HEK293 (cell line): Measurements from ENCODE around the gene ACSF2.
"Not testable (repeated sequence)": the region's sequence is repeated elsewhere in the genome, so short reads cannot be mapped to it uniquely, and the experiment has no call there.

Experiments used
- CTCF ChIP-seq: fragments of 450-650 bp; formaldehyde crosslinking; IDR thresholded peaks from 2 replicates; pipeline ENCODE4 v1.5.1; 2016; ENCODE audit warnings: missing biosample characterization, missing genetic modification characterization
- HOXD13 ChIP-seq: sonication (generic); formaldehyde crosslinking; IDR thresholded peaks from 2 replicates; pipeline ENCODE4 v1.8.0; 2022; ENCODE audit warnings: missing genetic modification reagents, borderline replicate concordance
- KLF1 ChIP-seq: fragments of 450-650 bp; formaldehyde crosslinking; IDR thresholded peaks from 2 replicates; pipeline ENCODE4 v1.5.1; 2016; ENCODE audit warnings: missing biosample characterization, missing genetic modification characterization
- MYNN ChIP-seq: fragments of 450-650 bp; formaldehyde crosslinking; IDR thresholded peaks from 2 replicates; pipeline ENCODE4 v1.5.1; 2016; ENCODE audit warnings: missing biosample characterization, missing genetic modification characterization, borderline replicate concordance
- TRIM28 ChIP-seq: IDR thresholded peaks from 2 replicates; pipeline ENCODE4 v1.6.1; 2011; ENCODE audit warnings: low read length, control low read depth, borderline replicate concordance
- ZBTB20 ChIP-seq: fragments of 450-650 bp; formaldehyde crosslinking; IDR thresholded peaks from 2 replicates; pipeline ENCODE4 v1.5.1; 2016; ENCODE audit warnings: missing biosample characterization, missing genetic modification characterization
- ZBTB8A ChIP-seq: fragments of 450-650 bp; formaldehyde crosslinking; IDR thresholded peaks from 2 replicates; pipeline ENCODE4 v1.5.1; 2016; ENCODE audit warnings: missing biosample characterization, missing genetic modification characterization
- ZNF121 ChIP-seq: fragments of 450-650 bp; formaldehyde crosslinking; IDR thresholded peaks from 2 replicates; pipeline ENCODE4 v1.5.1; 2016; ENCODE audit warnings: missing biosample characterization, missing genetic modification characterization
- ZNF324 ChIP-seq: fragments of 450-650 bp; formaldehyde crosslinking; IDR thresholded peaks from 2 replicates; pipeline ENCODE4 v1.5.1; 2016; ENCODE audit warnings: missing biosample characterization, missing genetic modification characterization
- ZNF37A ChIP-seq: fragments of 450-650 bp; IDR thresholded peaks from 2 replicates; pipeline ENCODE4 v1.5.1; 2018; ENCODE audit warnings: missing biosample characterization, missing genetic modification characterization
- ZNF501 ChIP-seq: fragments of 450-650 bp; formaldehyde crosslinking; IDR thresholded peaks from 2 replicates; pipeline ENCODE4 v1.5.1; 2016; ENCODE audit warnings: missing biosample characterization, missing genetic modification characterization
- ZNF629 ChIP-seq: fragments of 450-650 bp; formaldehyde crosslinking; IDR thresholded peaks from 2 replicates; pipeline ENCODE4 v1.5.1; 2017; ENCODE audit warnings: missing biosample characterization, missing genetic modification characterization
- ZNF747 ChIP-seq: fragments of 450-650 bp; formaldehyde crosslinking; IDR thresholded peaks from 2 replicates; pipeline ENCODE4 v1.5.1; 2016; ENCODE audit warnings: missing biosample characterization, missing genetic modification characterization
- ZSCAN18 ChIP-seq: fragments of 450-650 bp; formaldehyde crosslinking; IDR thresholded peaks from 2 replicates; pipeline ENCODE4 v1.5.1; 2016; ENCODE audit warnings: missing biosample characterization, missing genetic modification characterization

GRCh38 chr17:50475775-50476544 lies 49.9 kb downstream of the ACSF2 start:
- TF ChIP-seq ZNF501 (tag by site-specific recombination); CTCF (tag by site-specific recombination); ZNF37A (tag by site-specific recombination); ZSCAN18 (tag by site-specific recombination); ZNF747 (tag by site-specific recombination); ZBTB8A (tag by site-specific recombination); ZNF324 (tag by site-specific recombination); ZNF629 (tag by site-specific recombination); KLF1 (tag by site-specific recombination); TRIM28; MYNN (tag by site-specific recombination); HOXD13 (CRISPR knock-in tag); ZNF121 (tag by site-specific recombination); ZBTB20 (tag by site-specific recombination): not testable (repeated sequence)
